GM04503 (cell line): ENCODE measurements around the gene CFAP92.

Source experiments
- DNase-seq: peaks from one replicate; pipeline ENCODE4 v3.0.0-alpha.2; 2012; ENCODE audit warnings: low read depth

CFAP92 gene

GRCh38 chr3:128993461-128994172 is at the start of gene CFAP92:
TSS of gene CFAP92 (minus strand) at chr3:128994076. CDS start at chr3:128993304, 772 bp downstream.
- DNase-seq: no peak

GRCh38 chr3:129040579-129041300 is 46.9 kb upstream of the CFAP92 start:
- DNase-seq: no peak

- no peak for DNase-seq
These were observed 46.1 kb upstream of the CFAP92 start for GRCh38 chr3:129040039-129040336.

- DNase-seq: no peak
These were observed 45.6 kb upstream of the CFAP92 start for GRCh38 chr3:129039271-129040038.

- DNase-seq: no peak
These were observed 44.4 kb upstream of the CFAP92 start for GRCh38 chr3:129038121-129038855.

GRCh38 chr3:129037093-129037419 is 43.2 kb upstream of the CFAP92 start:
- no peak for DNase-seq

GRCh38 chr3:129036222-129037092 is 42.6 kb upstream of the CFAP92 start:
- no peak for DNase-seq

GRCh38 chr3:129035360-129036221 is 41.7 kb upstream of the CFAP92 start:
- DNase-seq: no peak

GRCh38 chr3:129034642-129035041 is 40.8 kb upstream of the CFAP92 start:
- DNase-seq: no peak

- no peak for DNase-seq
These were observed 39.9 kb upstream of the CFAP92 start for GRCh38 chr3:129033633-129034321.

GRCh38 chr3:129033151-129033550 is 39.3 kb upstream of the CFAP92 start:
- no peak for DNase-seq

GRCh38 chr3:129032716-129033115 is 38.8 kb upstream of the CFAP92 start:
- no peak for DNase-seq

- no peak for DNase-seq
These were observed 37.8 kb upstream of the CFAP92 start for GRCh38 chr3:129031476-129032215.

- no peak for DNase-seq
These were observed 36.7 kb upstream of the CFAP92 start for GRCh38 chr3:129030611-129031010.

GRCh38 chr3:129028866-129029265 is 35.0 kb upstream of the CFAP92 start:
- no peak for DNase-seq

GRCh38 chr3:129027544-129027880 is 33.6 kb upstream of the CFAP92 start:
- no peak for DNase-seq

GRCh38 chr3:129026728-129027543 is 33.1 kb upstream of the CFAP92 start:
- DNase-seq: no peak

- no peak for DNase-seq
These were observed 32.0 kb upstream of the CFAP92 start for GRCh38 chr3:129025691-129026435.
